ENCODE data around the gene NHP2. TPM values are rescaled to one million over a fixed set of nuclear protein-coding genes. Genes with fewer than 3 reads are reported as not detected.

Gene NHP2
- total RNA-seq, 4 donors from 2014 or later = 157 to 261 (median 241) TPM

- intact Hi-C loops (cut with DNase I; ENCODE audit: low total_unique reads) = no loop called here
- in situ Hi-C loops (cut with MboI; ENCODE audit: low sequenced_read_pairs in 4 of 4) = no loop called here
- H3K27me3 ChIP-seq = no peaks in the 10 kb centered on the region
- ATAC-seq (no peak), DNase-seq (no peak)
- TF ChIP-seq CTCF (IDR thresholded peaks at IDR 0.05 in 4 of 5, conservative IDR thresholded peaks at IDR 0.05 in 1 of 5) (no peak), POLR2A (IDR thresholded peaks at IDR 0.05) (no peak)
- no peak overlapping the region for H3K27ac ChIP-seq
- no peaks in the 10 kb centered on the region for H3K36me3 ChIP-seq
- H3K4me1 ChIP-seq = no peaks in the 10 kb centered on the region
- H3K4me3 ChIP-seq = no peak overlapping the region
- no peaks in the 10 kb centered on the region for H3K9me3 ChIP-seq
Observed at GRCh38 chr5:178189433-178189832, 35.7 kb upstream of the NHP2 start.

GRCh38 chr5:178187014-178187413, 33.3 kb upstream of the NHP2 start, which contains the start of gene GMCL2:
TSS of gene GMCL2 (minus strand) at chr5:178187371. CDS start at chr5:178187299, 72 bp downstream.
- no peak for ATAC-seq
- intact Hi-C loops (cut with DNase I; ENCODE audit: low total_unique reads) = no loop called here

GRCh38 chr5:178186427-178186826, 32.7 kb upstream of the NHP2 start:
- ATAC-seq (no peak), DNase-seq (no peak)
- H3K27me3 ChIP-seq = no peaks in the 10 kb centered on the region
- no peak overlapping the region for H3K4me3 ChIP-seq
- TF ChIP-seq POLR2A (IDR thresholded peaks at IDR 0.05) (no peak), CTCF (IDR thresholded peaks at IDR 0.05 in 4 of 5, conservative IDR thresholded peaks at IDR 0.05 in 1 of 5) (no peak)
- H3K9me3 ChIP-seq = no peaks in the 10 kb centered on the region
- no peak overlapping the region for H3K27ac ChIP-seq
- in situ Hi-C loops (cut with MboI; ENCODE audit: low sequenced_read_pairs in 4 of 4) = no loop called here
- no peaks in the 10 kb centered on the region for H3K36me3 ChIP-seq
- intact Hi-C loops (cut with DNase I; ENCODE audit: low total_unique reads) = no loop called here
- H3K4me1 ChIP-seq = no peaks in the 10 kb centered on the region

More at GRCh38 chr5:178187014-178187413, 33.3 kb upstream of the NHP2 start, which contains the start of gene GMCL2:
- H3K4me3 ChIP-seq = no peak within 1 kb of the TSS
- no peak within 1 kb of the TSS for H3K27ac ChIP-seq
- H3K27me3 ChIP-seq = no peaks in the 10 kb centered on the region
- no peaks in the 10 kb centered on the region for H3K9me3 ChIP-seq
- H3K36me3 ChIP-seq = no peaks in the 10 kb centered on the region
- TF ChIP-seq POLR2A (IDR thresholded peaks at IDR 0.05) (no peak), CTCF (IDR thresholded peaks at IDR 0.05 in 4 of 5, conservative IDR thresholded peaks at IDR 0.05 in 1 of 5) (no peak)
- no peak for DNase-seq
- in situ Hi-C loops (cut with MboI; ENCODE audit: low sequenced_read_pairs in 4 of 4) = no loop called here
- no peaks in the 10 kb centered on the region for H3K4me1 ChIP-seq

- DNase-seq (no peak), ATAC-seq (no peak)
- no peaks in the 10 kb centered on the region for H3K9me3 ChIP-seq
- TF ChIP-seq CTCF (IDR thresholded peaks at IDR 0.05 in 4 of 5, conservative IDR thresholded peaks at IDR 0.05 in 1 of 5) (no peak), POLR2A (IDR thresholded peaks at IDR 0.05) (no peak)
- H3K4me1 ChIP-seq = no peaks in the 10 kb centered on the region
- peaks cover 0 to 4% (median 0%) of the 10 kb centered on the region in 3 donors for H3K27me3 ChIP-seq
- H3K4me3 ChIP-seq = no peak overlapping the region
- in situ Hi-C loops (cut with MboI; ENCODE audit: low sequenced_read_pairs in 4 of 4) = no loop called here
- intact Hi-C loops (cut with DNase I; ENCODE audit: low total_unique reads) = no loop called here
- no peaks in the 10 kb centered on the region for H3K36me3 ChIP-seq
- H3K27ac ChIP-seq = no peak overlapping the region
Observed at GRCh38 chr5:178182158-178182876, 28.6 kb upstream of the NHP2 start.
